GM19467 (cell line): ENCODE data around the gene HMG20A.
A peak's percentile ranks its signal among the peaks of the same experiment; 100 is the strongest.
"Not testable (repeated sequence)": the region's sequence is repeated elsewhere in the genome, so short reads cannot be mapped to it uniquely, and the experiment has no call there.

Source experiments
- ATAC-seq: cut with Tn5 transposase; IDR thresholded peaks from one replicate; pipeline ENCODE4 v1.9.1; 2021; ENCODE audit warnings: mild to moderate bottlenecking, moderate library complexity; ENCODE audit not compliant: unreplicated experiment

HMG20A gene

DNA sequence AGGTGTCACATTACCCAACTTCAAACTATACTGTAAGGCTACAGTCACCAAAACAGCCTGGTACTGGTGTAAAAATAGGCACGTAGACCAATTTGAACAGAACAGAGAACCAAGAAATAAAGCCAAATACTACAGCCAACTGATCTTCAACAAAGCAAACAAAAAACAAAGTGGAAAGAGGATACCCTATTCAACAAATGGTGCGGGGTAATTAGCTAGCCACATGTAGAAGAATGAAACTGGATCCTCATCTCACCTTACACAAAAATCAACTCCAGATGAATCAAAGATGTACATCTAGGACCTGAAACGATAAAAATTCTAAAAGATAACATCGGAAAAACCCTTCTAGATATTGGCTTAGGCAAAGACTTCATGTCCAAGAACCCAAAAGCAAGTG lies 13.8 kb upstream of the HMG20A start:
- no peak for ATAC-seq

DNA sequence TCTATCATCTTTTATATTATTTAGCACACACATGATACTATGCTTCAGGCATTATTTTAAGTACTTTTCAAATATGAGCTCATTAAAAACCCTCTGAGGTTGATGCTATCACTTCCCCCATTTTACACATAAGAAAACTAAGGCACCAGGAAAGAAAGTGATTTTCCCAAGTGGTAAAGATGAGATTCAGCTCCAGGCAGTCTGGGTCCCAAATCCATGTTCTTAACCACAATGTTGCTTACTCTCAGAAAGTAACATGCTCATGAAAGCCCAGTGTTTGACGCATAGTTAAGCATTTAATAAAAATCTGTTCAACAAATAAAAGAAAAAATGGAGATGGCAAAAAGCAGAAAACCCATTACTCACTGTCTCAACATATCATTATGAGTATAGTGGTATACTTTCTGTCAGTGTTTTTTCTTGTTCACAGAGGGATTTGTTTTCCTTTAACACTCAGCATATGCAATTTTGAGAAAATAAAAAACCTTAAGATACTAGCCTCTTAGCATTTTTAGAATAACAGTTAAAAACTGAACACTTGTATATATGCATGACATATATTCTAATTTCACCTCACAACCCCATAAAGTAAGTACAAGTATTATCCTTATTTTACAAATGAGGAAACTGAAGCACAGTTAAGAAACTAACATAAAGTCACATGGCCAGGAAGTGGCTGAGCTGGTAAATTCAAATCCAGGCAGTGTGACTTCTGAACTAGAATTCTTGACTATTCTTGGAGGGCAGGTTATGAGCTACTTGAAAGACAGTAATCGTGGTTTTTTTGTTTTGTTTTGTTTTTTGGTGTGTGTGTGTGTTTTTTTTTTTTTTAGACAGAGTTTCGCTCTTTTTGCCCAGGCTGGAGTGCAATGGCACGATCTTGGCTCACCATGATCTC lies 11.2 kb upstream of the HMG20A start:
- ATAC-seq, result peak; percentile 44

DNA sequence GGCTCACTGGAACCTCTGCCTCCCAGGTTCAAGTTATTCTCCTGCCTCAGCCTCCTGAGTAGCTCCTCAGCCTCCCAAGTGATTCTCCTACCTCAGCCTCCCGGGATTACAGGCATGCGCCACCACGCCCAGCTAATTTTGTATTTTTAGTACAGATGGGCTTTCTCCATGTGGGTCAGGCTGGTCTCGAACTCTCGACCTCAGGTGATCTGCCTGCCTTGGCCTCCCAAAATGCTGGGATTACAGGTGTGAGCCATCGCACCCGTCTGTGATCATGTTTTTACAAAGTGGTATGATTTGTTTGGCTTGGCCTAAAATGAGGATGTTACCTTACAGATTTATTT lies 10.6 kb upstream of the HMG20A start:
- ATAC-seq, result not testable (repeated sequence)

DNA sequence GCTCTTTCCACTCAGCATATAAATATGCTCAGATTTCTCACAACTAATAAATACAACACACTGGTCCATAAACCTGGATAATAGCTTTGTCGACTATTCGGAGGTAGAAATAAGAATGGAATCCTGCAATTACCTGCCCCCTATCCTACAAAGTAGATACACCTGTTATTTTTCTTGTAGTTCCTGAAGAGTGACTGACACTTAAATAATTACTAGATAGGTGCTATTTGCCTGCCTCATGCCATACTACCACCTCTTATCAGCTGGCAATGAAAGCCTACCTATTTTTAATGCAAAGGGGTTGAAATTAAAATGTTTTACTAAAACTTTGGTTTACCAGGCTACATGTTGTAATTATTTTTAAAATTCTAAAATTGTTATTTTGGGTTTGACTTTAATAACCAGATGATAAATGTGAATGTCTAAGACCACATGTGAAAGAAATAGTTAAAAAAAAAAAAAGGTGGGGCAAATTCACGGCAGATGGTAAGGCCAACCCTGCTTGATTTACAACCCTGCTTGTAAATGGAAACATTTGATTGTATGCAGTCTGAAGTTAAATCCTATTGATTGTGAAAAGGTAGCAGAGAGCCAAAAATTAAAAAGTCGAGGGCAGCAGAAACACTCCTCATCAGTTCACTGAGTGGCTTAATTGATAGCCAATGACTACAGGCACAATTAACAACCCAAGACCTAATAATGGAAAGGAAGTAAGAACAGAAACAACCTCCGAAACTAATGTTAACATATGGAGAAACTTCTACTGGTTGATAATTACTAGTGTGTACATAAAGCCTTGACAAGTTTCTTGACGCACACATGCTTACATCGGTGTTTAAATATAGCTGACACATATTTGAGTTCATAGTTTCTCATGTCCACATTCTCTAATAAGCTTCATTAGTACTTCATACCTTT lies 9.7 kb upstream of the HMG20A start:
- ATAC-seq, result no peak

DNA sequence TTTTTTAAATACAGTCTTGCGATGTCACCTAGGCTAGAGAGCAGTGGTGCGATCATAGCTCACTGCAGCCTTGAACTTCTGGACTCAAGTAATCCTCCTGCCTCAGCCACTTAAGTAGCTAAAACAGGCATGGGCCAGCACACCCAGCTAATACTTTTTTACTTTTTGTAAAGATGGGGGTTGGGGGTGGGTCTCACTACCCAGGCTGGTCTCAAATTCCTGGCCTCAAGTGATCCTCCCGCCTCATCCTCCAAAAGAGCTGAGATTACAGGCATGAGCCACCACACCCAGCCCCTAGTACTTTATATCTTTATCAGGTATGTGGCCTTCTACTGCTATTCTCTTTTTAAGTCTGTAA lies 9.1 kb upstream of the HMG20A start:
- ATAC-seq, result no peak

DNA sequence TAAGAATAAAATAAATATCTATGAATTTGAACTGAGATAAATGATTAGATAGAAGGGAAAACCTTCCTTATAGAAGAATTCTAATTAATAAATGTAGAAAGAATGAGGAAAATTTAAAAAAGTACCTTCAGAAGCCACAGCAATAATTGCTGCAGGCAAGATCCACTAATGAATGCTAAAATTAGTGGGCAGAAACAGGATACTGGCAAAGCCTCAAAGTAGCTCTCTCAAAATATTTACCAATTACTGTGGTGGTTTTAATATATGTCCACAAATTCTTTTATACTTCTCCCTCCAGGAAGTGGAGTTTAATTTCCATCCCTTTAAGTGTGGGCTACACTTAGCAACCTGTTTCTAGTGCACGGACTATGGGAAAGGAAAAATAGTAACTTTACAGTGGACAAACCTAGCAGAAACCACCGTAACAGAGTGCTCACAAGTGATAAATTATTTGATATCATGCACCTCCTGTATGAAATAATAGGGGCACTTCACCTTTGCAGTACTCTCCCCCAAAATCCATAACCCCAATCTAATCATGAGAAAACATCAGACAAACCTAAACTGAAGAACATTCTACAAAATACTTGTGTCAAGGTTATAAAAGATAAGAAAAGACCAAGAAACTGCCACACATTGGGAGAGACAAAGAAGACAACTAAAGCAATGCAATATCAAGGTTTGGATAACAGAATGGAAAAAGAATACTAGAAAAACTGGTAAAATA lies 7.6 kb upstream of the HMG20A start:
- no peak for ATAC-seq

DNA sequence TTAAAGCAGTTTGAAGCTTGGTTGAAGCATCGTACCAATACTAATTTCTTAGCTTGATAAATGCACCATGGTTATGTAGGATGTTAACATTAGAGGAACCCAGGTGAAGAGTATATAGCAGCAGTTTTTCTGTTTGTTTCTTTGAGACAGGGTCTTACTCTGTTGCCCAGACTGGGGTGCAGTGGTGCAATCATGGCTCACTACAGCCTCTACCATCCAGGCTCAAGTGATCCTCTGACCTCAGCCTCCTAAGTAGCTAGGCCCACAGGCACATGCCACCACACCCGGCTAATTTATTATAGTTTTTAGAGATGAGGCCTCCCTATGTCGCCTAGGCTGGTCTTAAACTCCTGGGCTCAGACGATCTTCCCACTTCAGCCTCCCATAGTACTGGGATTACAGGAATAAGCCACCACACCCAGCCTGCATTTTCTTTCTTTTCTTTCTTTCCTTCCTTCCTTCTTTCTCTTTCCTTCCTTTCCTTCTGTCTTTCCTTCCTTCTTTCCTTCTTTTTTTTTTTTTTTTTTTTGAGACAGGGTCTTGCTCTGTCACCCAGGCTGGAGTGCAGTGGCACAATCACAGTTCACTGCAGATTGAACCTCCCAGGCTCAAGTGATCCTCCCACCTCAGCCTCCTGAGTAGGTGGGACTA lies 6.9 kb upstream of the HMG20A start:
- no peak for ATAC-seq

DNA sequence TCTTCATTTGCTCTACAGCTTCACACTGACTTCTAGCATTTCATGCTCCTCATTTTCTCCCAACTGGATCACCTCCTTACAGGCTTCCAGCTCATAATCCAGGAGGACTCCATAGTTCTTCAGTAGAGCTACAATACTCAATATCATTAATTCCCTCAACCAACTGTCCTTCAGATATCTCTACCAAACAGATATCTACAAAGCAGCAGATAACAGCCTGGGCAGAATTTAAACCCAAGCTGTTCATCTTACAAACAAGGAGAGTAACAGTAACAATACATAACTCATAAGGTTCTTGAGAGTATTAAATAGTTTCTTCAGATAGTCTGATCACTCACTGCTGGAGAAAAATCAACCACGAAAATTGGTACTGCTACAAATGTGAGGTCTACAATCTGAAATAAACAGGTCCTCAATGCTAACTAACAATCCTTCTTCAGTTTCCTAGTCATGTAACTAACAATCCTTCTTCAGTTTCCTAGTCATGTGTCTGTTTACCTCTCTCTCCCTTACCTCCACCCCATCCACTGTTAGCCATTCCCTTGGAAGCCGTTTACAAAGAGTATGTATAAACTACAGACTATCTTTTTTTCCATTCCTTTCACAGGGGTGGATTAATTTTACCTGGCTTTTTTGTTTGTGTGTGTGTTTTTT lies 5.8 kb upstream of the HMG20A start:
- no peak for ATAC-seq

DNA sequence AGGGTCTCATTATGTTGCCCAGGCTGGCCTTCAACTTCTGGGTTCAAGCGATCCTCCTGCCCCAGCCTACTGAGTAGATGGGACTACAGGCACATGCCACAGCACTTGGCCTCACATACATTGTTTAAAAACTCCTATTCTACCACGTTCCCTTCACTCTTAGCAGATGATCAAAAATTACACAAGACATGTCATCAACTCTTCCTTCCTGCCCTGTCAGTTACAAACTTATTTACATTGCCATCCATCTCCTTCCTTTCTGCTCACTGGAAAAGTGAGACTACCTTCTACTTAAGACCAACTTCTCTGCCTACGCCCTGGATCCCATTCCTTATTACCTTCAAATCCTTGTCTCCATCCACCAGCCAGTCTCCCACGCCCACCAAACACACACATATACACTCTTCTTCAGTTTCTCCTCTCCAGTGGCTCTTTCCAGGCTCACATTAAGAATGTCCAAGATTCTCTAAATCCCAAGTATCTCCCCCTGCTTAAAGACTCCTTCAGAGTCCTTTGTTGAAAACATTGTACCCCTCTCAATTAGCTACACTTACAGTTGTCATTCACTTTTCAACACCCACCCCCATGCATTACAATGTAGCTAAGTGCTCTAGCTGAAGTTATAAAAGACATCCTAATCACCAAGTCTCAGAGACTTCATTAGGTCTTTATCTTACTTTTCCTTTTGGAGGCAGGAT lies 5.1 kb upstream of the HMG20A start:
- ATAC-seq, result no peak

DNA sequence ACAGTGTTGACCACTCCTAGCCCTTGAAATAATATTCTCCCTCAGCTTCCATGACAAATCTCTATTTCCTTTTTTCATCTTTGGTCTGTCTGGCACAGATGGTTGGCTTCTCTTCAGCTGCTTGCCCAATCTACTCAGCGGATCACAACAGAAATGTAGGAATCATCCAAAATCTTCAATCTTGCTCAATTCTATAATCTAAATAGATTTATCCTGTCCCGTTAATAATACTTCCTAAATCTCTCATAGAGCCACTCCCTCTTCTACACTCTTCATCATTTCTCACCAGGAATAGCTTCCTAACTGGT lies 4.6 kb upstream of the HMG20A start:
- ATAC-seq, result no peak

DNA sequence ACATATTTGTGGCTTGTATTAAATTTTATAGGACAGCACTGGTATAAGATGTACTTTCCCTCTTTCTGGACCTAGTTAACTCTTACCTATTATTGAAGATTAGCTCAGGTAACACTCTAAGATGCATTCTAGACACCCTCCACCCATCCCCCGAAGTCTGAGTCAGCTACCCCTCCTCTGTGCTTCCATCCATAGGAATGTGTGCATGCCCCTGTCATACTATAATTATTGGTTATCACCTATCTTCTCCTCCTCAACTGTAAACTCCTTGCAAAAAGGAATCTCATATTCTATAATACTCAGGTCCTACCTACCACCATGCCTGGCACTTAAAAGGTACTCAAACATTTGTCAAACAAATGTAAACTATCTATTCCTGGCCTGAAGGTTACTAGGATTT lies 3.7 kb upstream of the HMG20A start:
- ATAC-seq, result no peak

DNA sequence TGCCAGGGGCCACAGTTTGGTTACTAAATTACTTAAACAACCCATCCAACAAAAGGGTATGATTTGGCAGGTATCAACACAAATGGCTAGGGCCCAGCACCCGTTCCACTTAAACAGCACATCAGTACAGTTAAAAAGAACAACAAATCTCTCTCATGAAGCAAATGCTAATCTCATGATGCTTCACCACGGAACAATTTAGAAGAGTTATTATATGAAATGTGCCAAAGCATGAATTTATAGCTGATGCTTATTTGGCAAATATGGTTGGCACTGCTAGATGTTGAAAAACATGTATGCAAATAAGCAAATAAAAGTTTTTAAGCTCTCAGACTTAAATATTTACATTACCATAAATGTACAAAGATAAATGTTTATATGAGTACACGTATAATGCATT lies 3.1 kb upstream of the HMG20A start:
- ATAC-seq, result no peak

DNA sequence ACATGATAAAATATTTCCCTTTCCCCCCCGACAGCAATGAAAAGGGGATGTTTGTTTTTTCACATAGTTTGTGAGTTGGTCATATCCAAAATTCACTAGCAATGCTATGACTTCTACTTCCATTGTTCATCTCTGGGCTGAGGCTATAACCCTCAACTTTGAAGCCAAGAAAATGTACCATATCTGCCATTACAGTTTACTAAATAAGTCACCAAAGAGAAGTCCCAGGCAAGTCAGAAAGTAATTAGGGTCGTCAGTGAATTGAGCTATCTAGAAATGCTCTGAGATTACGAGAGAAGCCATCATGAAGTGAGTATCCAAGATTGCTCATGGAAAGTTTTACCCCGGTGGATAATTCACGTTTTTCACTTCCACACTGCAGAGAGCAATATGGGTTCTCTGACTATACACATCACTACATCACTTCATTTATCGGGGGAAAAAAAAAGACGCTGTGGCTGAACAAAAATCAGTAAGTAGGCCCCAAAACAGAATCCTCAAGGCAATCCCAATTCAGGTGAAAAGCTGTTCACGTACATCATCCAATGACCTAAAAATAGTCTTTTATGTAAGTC lies 2.2 kb upstream of the HMG20A start:
- no peak for ATAC-seq

DNA sequence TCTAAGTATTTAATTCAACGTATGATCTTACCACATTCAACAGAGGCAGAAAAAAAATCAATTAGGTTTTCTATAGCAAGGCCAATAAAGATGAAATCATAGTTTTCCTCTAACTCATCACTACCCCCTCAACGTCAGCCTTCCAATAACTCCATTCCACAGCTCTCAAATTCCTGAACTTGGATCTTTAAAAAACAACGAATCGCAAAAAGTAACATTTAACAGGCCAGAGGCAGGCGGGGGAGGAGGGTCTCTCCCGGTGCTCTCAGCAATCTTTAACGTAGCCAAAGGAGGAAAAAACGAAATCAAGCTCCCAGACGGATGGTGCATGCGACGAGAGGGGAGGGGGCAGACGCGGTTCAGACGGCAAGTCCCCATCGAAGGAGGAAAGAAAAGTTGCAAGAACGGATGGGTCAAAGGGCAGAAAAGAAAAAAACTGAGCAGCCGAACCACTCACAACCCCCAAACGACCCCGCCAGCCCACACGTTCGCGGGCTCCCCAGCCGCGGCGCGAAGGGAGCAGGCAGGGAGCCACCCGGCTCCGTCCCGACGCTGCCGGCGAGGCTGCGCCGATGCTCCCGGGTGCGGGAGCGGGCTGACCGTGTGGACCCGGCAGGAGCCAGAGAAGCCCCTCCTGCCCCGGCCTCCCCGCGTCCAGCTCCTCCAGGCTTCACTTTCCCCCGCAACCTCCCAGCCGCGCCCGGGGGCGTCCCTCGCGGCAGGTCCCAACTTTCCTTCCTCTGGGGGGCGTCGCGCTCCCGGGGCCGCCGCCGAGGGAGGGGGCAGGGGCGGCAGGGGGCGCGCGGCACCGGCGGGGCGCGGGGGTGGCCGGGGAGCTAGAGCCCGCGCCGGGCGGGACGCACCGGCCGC lies 1.5 kb upstream of the HMG20A start:
- ATAC-seq, result peak; percentile 1

DNA sequence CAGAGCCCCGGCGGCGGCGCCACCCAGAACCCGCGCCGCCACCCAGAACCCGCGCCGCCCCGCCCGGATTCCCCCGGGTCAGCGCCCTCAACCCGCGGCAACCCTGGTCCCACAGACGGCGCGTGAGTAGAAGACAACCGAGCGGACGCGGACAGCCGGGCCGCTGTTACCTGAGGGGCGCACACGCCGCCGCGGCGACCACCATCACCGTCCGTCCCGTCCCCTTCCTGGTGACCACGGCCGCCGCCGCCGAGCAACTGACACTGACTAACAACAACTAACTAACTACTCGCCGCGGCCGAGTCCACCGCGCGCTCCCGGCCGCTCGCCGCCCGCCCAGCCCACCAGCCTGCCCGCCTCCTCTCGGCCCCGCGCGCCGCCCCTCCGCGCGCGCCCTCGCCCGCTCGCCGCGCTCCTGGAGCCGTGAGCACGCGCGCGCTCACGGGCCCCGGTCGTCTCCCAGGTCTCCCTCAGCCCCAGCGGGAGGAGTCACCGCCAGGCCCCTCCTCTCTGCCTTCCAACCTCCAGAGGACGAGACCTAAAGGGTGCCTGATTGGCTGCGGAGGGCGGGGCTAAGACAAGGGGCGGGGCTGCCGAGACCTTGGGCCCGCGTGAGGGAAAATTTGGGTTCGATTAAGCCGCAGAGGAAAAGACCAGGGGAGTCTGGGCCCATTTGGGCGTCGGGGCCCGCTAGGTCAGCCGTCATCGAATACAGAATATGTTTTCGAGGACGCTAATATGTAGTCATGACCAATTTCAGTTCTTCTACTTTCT lies 665 bp upstream of the HMG20A start, which contains the start of gene PEAK1:
PEAK1 (minus strand) TSS at position 269 of the 774 bp plus-strand sequence. CDS start 238,178 bp downstream, outside the sequence.
- ATAC-seq, result peak; percentile 95

DNA sequence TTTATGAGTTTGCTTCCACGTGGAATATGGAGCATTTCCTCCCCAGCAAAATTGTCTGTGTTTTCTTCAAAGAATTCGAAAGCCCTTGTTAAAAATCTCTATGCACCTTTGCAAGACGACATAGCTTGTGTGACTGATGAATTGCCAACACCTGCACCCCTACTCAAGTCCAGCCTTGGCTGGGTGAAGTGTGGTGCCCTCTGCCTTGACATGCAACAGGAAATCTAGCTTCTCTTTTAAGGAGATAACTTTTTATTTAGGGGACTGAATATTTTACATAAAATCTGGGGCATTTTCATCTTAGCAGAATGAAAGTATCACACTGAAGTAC lies 647 bp downstream of the HMG20A start:
- ATAC-seq, result no peak

DNA sequence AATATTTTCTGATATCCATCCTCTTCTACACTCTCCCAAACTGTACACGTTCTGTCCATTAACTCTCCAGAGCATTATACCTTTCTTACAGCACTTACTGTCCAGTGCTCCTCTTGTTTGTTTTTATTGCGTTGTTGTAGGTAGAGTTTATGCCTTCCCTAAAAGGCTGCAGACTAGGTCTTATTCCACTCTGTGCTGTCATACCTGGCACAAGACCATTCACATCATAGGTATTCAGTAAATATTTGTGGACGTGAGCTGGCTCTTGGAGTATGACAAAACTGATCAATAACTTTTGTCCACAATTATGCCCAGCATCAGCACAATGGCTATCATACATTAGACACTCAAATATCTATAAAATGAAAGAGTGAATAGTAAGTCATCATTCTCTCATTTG lies 4.4 kb downstream of the HMG20A start:
- ATAC-seq, result no peak

DNA sequence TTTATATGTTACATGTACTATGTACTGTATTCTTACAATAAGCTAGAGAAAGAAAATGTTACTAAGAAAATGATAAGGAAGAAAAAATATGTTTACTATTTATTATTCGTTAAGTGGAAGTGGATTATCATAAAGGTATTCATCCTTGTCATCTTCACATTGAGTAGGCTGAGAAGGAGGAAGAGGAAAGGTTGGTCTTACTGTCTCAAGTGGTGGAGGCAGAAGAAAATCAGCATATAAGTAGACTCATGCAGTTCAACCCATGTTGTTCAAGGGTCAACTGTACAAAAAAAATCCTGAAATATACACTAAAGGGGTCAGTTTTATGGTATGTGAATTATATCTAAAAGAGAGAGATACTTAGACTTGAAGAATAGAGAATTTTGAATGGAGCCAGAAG lies 5.7 kb downstream of the HMG20A start:
- no peak for ATAC-seq
